DMS153 (cell line): ENCODE measurements around the gene LAMA2.

Experiments
- DNase-seq: peaks from one replicate; lab custom pipeline; 2025; lab: John Stamatoyannopoulos, UW

LAMA2 gene

GRCh38 chr6:129370268-129370916, 487.5 kb downstream of the LAMA2 start:
- DNase-seq: no peak

- no peak for DNase-seq
These were observed 498.9 kb downstream of the LAMA2 start for GRCh38 chr6:129381885-129382284.

DNA sequence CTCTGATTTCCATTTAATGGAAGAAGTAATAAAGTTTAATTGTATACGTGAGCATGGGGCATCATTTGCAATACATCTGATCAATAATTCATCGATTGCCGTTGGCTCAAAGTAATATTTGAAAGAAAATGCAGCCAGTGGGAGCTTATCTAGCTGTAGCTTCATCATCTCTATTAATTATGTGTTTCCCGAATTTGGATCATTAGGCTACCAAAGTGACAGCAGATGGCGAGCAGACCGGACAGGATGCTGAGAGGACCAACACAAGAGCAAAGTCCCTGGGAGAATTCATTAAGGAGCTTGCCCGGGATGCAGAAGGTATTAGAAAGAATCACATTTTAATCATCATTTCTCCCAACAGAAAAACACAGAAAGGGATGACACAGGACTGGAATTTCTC, 500.0 kb downstream of the LAMA2 start:
- no peak for DNase-seq

DNA sequence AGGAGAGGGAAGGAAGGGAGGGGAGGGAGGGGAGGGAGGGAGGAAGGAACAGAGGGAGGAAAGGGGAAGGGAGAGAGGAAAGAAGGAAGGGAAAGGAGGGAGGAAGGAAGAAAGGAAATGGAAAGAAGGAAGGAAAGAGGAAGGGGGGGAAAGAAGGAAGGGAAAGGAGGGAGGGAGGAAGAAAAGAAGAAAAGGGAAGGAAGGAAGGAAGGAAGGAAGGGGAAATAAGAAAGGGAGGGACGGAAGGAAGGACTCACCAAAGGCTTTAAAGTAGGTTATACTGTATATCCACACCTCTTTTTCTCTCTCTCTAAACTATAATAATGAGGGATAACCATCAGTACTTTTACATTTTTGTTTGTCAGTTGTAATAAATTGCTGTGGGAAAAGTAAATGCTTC, 502.2 kb downstream of the LAMA2 start:
- DNase-seq: no peak

- no peak for DNase-seq
These were observed 508.0 kb downstream of the LAMA2 start for GRCh38 chr6:129390900-129391299.

DNA sequence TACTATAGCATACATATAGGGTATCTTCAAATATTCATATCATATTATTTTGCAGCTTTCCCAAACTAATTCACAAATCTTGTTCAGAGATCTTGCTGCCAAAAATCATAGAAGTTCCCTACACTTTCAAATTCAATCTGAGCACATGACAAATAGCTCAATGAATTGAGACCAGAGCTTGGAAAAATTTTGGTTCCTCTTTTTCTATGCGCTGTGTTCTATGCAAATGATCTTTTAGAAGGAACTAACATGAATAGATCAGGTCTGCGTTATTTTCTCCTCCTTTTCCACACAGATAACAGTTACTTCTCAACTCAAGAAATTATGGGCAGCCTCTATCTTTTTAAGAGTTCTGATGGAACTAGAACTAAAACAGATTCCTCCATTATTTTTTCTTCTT, 510.7 kb downstream of the LAMA2 start:
- no peak for DNase-seq

- no peak for DNase-seq
These were observed 515.8 kb downstream of the LAMA2 start for GRCh38 chr6:129398764-129399163.

GRCh38 chr6:129402244-129402643, 519.3 kb downstream of the LAMA2 start:
- DNase-seq: no peak

DNA sequence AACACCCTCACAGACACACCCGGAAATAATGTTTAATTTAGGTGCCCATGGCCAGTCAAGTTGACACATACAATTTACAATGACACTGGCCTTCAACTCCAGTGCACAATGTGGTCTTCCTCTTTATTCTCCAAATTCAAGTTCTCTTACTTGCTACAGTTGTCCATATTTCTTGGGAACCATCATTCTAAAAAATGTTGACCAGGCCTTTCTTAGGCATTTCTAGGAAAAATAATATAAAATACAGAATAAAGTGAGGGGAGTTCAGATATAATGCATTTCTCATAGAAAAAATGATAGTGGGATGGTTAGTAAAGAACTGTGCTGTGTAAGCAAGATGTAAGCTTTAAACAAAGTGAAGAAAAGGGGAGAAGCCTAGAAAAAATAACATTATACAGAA, 528.2 kb downstream of the LAMA2 start:
- no peak for DNase-seq

DNA sequence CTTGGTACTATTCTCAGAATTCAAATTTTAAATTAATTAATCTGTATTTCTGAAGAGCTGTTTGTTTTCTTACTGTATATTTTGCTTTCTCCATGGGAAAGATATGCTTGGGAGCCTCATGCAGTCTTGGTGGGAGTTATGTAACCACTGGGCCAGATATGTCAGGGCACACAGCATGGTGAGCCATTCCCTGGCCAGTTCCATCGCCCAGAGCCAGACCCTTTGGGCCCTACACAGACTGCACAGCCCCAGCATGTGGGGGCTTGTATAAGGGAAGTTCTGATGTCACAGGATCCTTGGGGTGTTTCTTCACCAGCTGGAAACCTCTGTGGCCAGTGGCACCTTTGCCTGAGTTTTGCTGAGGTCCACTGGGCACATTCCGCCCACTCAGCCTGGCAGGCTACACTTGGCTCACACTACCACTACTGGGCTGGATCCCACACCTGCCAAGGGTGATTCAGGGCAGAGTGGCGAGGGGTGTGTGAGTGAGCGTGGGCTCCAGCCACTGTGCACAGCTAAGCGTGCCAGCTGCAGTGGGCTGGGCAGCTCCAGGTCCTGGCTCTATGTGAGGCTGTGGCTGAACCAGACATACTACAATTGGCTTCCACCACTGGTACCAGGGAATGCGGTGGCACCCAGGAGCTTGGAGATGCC, 533.5 kb downstream of the LAMA2 start:
- DNase-seq: no peak

GRCh38 chr6:129417416-129418086, 534.6 kb downstream of the LAMA2 start:
- DNase-seq: no peak

DNA sequence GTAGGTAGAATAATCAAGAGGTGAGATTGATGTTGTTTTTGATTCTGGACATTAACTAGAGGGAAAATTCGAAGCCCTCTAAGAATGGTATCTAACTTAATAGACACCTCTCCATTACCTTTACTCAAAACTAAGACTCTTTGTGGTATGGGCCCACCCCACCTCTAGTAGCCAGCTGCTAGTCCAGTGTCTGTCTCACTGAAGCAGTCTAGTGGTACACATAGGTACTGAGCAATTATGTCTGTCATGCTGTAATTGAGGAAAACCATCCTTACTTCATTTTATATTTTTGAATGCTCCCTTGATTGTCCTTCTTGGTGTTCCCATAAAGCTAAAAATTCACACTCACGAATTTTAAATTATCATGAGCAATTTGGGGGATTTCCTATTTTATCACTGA, 536.4 kb downstream of the LAMA2 start:
- DNase-seq: no peak

GRCh38 chr6:129426343-129426742, 543.4 kb downstream of the LAMA2 start:
- no peak for DNase-seq

- no peak for DNase-seq
These were observed 547.0 kb downstream of the LAMA2 start for GRCh38 chr6:129429956-129430355.

GRCh38 chr6:129432738-129433137, 549.8 kb downstream of the LAMA2 start:
- DNase-seq: no peak

GRCh38 chr6:129434091-129434490, 551.2 kb downstream of the LAMA2 start:
- DNase-seq: no peak

GRCh38 chr6:129440691-129441090, 557.8 kb downstream of the LAMA2 start:
- no peak for DNase-seq

- DNase-seq: no peak
These were observed 561.7 kb downstream of the LAMA2 start for GRCh38 chr6:129444683-129445082.

GRCh38 chr6:129446272-129447197, 563.6 kb downstream of the LAMA2 start:
- DNase-seq: no peak

DNA sequence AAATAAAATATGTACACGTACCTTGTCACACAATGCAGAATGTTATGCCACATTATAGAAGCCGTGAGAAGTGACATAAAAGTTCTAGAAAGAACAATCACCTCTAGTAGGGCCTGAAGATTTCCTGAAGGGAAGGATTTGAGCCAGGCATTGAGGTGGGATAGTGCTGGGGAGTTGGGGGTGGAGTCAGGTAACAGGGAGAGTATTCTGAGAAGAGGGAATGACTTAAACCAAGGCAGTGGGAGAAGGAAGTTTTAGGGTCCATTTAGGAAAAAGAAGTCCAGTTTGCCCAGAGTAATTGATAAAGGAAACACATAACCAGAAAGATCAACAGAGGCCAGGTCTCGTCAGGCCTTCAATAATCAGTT, 564.2 kb downstream of the LAMA2 start:
- DNase-seq: no peak

- no peak for DNase-seq
These were observed 566.0 kb downstream of the LAMA2 start for GRCh38 chr6:129448965-129449364.

DNA sequence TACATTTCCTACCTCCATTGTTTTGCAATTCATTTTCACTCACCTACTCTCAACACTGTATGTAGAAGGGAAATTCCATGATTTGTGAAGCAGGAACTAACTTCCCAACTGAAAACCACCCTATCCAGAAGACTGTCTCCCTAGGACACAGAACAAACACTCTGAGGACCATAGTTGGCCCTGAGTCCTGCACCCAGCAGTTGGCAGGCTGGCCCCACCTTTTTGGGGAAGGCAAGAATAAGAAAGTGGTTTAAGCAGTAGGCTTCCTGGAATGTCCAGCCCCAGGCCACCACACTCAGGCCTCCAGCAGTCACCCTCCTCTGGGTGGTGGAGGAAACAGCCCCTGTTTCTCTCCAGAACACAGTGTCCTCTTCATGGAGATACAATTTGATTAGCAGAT, 568.2 kb downstream of the LAMA2 start:
- DNase-seq: no peak
